Fibroblast of skin of right biceps (primary cell): ENCODE data around the gene HOXC11.

Experiments used
- DNase-seq: peaks from one replicate; pipeline ENCODE4 v3.0.0-alpha.2; 2013

The HOXC11 gene

DNA sequence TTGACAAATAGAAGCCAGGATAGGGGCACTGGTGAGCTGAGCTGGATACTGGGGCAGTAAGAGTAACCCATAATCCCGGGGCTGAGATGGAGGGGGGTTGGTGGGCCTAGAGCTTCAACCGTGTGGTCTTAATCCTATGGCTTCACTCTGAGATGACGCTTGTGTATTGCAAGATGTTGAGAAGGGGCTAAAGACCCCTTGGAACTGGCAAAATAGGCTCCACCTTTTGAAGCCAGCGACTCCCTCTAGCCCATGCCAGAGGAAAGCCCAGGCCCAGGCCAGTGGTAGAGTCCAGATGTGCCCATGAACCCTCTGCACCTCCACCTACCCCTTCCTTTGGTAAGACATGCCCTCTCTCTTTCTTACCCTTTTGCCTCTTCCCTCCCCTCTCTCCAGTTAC lies 13.6 kb upstream of the HOXC11 start:
- DNase-seq: no peak

DNA sequence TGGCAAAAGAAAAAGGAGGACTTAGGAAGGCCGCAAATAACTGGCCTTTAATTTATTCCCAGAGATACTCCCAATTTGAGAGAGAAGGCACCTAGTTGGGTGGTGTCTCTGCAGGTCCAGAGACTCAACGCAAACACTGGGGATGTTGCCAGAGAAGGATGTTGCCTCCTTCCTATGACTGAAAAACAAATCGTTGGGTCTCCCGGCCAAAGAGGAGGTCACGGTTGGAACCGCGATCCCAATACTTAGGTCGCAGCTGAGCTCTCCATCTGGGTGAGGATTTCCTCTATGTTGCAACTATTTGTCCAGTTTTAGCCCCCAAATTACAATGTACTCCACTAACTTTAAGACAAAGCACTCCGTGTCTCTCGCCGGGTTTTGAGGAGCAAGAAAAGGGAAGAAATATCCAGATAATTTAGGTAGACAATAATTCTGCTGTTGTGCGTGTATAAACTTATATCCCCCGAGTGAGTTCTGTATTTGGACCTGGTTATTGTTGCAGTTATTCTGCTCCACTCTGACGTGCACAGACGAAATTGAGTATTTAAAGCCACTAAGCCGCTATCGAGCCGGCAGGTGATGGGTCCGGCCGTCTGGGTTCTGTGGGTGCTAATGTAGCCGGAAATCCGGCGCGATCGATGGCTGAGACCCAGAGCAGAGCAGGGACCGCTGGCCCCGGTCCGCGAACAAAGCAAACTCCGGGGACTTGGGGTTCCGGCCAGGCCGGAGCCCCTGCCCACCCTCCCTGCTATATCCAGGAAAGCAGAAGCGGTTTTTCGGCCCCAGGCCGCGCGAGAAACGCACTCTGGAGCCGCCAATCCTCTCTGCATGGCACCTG lies 12.5 kb upstream of the HOXC11 start:
- DNase-seq: no peak

DNA sequence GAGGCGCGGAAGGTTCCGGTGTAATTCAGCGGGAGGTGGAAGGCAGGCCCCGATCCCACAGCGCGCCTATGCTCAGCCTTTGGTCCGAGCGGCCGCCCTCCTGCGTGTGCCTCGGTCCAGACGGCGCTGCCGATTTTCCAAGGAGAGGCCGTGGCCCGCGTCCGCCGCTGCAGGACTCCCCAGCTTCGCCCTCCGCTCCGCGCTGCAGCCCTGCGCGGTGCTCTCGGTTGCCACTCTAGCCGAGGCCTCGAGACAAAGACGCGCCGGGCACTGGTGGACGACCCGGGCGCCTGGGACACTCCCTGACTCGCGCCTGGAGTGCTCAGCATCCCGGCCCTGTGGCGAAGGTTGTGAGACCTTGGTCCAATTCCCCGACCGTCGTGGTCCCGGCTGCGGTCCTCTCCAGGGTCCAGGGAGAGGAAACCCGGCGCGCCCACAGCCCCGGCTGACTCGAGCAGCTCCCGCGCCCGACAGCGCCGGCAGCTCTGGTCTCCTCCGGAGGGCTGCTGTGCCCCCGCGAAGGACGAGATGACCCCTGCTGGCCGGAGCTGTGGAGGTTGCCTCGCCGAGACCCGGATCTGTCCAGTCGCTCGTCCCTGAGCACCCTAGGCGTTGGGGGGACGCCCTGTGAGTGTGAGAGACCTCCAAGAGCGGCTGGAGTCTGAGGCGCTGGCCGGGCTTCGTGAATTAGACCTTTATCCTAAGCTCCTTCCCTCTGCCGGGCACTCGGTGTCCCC lies 11.7 kb upstream of the HOXC11 start:
- no peak for DNase-seq

DNA sequence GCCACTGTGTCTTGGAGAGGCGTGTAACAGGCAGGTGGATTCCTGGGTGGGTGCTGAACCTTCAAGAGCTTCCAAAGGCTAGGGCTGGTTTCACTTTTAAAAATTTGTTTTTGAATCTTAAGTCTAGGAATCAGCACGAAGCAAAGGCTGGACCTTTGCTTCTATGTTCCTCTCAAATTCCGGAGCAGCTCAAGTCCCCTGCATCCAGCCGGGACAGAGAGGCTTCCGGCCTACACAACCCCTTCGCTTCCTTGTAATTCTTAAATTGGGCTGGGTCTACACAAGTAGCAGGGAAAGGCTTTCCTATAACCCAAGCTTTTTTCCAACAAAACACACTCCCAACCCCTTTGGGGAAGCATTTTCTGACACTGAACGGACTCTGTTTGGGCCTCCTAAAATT lies 9.9 kb upstream of the HOXC11 start:
- DNase-seq: no peak

DNA sequence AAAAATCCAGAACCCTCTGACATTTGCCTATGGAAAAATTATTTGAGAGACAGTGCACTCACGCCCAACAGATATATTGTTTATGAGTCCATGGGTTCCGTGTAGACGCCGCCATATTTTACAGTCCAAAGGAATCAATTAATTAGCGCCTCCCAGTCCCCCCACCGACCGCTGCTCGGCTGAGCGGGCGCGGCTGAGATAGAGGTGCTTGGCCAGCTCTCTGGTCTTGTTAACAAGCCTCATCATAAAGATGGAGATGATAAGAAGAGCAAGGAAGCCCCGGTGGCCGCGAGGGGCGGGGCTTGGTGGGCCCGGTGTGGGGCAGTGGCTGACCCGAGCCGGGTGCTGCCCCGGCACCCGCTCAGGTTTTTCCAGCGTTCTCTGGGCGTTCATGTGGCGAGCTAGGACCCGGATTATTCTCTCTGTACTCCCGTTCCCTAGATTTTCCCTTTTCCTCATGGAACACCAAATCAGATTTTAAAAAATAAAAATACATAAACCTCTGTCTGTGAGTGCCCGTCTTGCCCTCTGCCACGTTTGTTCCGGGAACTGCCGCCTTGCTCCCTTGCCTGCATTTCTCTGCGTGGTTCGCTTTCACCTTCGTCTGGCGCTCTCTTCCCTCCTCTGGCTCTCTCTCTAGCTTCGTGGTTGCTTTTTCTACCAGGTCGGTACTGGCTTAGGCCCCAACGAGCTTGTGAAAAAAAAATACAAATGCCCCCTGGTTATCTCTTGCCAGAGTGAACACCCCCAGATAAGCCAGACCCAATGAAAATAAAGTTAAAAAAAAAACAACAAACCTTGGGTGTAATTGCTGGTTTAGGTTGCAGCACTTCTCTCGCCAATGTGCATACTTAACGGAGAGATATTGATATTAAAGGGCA lies 9.3 kb upstream of the HOXC11 start:
- DNase-seq: no peak

DNA sequence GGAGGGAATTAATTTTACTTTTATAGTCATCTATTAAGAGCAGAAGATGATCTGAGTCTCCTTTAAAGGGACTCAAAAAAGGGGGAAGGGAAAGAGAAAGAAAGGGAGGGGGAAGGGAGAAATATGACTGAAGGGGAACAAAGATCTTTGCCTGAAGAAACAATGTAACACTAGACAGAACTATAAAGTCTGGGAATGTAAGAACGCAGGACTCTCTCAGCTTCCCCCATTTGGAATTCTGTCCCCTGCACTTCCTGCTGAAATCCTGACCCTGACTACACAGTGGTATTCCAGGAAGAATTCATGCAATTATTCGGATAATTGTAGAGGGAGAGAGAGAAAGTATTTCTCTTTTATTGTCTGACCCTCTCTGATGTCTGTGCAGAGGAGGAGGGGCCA lies 8.6 kb upstream of the HOXC11 start:
- no peak for DNase-seq

DNA sequence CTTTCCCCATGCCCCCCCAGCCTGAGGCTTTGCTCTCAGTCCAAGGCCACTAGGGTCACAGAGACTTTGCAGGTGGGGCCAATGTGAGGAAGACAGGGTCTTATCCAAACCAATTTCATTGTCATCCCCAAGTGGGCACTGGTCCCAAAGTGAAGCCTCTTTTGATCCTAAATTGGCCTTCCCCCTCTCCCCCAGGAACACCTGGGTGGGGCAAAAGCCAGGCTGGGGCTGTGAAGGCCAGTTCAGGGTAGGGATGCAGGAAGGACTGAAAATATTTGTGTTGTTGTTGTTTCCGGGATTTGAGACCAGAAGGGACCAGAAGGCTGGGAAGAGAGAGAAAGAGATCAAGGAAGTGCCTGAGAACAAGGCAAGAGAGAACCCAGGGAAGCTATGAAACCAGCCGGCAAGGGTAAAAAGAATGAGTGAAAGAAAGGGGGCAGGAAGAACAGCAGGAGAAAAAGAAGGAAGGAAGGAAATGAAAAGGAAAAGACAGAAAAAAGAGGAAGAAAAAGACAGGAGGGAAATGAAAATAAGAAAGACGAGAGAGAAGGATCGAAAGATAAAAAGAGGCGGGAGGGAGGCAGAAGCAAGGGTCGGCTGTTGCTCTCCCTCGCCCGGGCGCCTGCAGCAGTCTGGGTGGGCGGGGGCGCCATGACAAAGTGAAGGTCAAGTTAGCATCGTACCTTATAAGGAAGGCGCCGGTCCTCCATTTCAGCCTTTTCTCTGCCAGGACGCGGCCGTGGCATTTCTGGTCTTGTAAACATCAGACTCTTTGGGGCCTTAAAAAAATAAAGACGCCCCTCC lies 7.4 kb upstream of the HOXC11 start:
- DNase-seq: no peak

DNA sequence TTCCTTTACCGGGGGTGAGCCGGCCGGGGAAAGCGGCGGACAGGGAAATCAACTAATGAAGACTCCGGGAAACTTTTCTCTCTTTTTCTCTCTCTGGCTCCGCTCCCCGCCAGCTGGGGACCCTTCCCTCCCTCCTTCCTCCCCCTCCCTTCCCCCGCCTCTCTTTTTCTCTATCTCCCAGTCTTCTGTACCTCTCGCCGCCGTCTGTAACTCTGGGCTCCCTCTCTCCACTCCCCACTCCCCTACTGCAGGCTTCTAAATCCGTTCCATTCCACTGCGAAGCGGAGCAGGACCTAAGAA lies 6.9 kb upstream of the HOXC11 start:
- no peak for DNase-seq

DNA sequence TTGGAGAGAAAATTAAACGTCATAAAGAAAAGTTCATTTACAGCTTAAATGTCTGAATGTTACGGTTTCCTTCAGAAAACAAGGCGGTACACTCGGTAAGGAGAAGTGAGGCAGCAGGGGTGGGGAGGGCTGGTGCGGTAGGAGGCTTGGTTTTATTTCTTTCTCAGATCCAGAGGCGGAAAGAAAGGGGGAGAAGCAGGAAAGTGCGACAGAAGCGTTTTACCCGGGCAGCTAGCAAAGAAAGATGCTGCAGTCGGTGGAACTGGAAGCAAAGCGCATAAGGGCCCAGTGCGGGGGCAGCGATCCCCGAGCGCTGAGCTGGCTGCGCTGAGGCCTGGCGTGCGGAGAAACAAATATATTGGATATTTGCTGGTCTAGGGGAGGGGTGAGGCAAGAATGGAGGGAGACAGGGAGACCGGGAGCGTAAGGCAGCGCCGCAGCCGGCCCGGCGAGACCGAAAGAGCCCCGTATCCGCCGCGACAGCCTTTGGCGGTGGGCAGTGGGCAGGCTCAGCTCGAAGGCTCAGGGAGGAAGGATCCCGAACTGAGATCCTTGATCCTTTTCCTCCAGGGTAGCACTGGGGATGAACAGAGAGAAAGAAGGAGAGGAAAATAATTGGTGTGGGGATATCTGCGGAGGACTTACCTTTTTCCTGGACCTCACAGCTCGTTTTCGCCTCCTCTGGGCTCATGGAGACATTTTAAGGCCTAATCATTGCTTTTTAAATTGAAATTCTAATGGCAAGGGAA lies 6.4 kb upstream of the HOXC11 start:
- DNase-seq: no peak

DNA sequence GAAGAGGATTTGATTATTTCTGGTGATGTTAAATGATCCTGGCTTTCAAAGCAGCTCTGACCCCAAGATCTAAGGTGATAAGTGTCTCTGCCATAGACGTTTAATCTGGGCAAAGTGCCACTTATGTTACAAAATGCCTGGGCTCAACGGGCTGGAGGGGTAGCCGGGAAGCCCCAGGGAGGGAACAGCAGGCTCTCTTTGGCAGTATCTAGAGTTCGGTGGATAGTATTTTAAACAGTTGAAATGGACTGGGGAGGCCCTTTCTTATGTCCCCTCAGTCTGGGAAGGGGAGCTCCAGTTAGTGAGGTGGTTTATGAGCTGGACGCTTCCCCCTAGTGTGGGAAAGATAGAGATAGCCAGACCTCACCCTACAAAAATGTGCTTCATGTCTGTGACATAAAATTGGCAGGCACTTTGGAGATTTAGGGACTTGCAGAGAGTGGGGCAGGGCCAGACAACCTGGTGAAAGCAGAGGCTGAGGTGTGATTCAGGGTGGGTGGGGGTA lies 5.5 kb upstream of the HOXC11 start:
- no peak for DNase-seq

DNA sequence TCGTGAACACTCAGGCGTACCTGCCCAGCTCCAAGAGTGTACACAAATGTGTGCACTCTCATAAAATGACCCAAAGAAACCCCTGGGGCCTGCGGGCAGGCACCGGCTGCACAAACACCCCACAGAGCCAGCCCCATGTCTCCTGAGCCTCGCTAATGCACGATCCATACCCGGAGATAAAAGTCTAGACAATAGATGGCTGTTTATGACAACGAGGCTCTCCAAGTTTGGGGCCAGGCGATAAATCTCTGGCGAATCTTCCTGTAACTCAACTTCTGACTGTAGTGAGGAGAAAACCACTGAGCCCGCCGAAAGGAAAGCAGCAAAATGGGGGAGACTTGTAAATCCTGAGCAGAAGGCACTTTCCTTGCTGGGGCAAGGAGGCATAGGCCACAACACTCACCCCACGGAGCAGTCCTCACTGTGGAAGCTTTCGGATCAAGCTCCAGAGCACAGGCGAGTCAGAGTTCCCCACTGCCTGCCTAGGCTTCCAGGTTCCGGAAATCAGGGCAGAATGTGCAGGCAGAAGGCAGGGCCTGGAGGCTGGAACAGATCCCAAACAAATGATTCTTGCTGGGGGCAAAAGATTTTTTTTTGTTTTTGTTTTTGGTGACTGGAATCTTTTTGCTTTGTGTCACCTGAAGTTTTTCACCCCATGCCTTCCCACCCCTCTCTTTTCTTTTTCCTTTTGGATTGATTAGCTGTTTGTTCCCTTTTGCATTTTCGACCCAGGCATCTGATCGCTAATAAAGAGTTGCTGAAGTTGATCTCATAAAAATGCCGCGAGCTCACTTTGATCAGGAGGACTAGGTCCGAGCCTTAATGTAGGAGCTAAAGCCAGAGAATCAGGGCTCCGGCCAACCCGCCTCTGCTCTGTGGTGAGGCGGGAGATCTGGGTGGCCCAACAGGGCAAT lies 4.5 kb upstream of the HOXC11 start:
- no peak for DNase-seq

DNA sequence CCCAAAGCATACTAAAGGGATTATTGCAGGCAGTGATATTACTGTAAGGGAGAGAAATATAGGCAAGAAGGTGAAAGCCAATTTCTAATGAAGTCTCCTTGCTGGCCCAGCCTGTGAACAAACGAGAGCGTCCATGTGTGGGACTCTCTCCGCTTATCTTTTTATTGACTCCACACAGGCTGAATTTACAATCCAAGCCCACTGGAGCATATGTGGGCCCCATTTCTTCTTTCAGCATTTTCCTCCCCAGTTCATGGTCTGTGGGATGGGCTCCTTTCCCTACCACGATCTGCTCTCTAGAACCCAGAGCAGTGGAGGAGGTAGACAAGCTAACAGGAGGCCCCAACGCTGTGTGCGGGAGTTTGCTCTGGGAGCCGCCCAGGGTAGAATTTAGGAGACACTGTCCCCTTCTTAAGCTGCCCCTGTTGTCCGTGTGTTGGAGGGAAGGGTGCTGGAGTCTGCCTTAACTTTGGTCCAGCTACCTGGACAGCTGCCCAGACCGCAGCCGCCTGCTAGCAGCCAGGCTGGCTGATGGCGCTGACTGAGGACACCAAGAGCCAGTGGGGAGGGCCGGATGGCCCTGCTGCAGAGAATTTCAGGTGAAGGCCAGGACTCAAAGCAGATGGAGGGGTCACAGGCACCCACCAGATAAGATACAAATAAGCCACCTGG lies 3.2 kb upstream of the HOXC11 start:
- no peak for DNase-seq

DNA sequence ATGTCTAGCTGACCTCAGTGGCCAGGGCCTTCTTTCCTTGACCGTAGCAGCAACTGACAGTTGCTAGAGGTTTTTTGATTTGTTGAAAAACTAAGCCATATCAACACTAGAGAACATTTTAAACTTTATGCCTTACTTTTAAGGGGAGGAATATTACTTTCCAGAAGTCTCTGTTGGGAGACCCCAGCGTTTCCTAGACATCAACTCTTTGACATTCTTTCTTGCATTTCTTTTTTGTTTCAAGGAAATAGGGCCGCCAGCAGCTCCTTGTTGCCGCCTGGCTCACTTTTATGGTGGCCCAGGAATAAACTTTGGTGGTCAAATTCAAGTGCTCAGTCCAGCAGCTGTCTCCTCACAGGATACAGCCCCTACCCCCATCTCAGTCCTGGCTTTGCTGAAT lies 2.5 kb upstream of the HOXC11 start:
- DNase-seq: no peak

DNA sequence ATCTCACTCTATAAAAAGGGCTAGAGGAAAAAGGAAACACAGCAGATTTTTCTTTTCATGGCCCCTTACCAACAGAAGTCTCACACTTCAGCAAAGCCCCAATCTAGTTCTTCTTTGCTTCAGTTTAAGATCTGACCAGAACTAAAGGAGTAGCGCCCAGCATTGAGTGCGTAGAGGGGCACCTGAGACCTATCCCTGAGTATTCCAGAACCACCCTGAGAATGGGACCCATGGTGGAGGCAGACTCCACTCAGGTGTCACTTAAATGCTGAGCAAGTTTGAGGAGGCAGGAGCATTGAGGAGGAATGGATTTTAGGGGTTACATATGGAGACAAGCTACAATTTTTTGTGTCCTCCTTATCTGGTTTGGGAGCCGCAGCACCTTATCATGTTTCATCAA lies 1.8 kb upstream of the HOXC11 start:
- no peak for DNase-seq

DNA sequence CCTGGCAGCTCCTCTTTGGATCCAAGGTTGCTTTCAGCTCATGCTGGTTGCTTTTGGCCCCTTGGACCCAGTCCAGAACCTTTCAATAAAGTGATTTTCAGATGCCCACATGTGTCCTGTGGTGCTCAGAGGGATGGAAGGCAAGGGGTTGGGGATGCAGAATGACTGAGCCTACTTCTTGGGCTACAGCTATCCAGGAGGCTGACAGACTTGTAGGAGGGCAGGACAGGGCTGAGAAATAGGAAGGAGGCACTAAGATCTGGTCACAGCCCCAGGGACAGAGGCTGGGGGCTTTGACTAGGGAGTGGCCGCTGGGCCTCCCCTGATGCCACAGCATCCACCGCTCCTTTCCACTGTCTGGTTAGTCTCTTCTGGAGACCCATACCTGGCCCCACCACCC lies 1.2 kb upstream of the HOXC11 start:
- DNase-seq: no peak

DNA sequence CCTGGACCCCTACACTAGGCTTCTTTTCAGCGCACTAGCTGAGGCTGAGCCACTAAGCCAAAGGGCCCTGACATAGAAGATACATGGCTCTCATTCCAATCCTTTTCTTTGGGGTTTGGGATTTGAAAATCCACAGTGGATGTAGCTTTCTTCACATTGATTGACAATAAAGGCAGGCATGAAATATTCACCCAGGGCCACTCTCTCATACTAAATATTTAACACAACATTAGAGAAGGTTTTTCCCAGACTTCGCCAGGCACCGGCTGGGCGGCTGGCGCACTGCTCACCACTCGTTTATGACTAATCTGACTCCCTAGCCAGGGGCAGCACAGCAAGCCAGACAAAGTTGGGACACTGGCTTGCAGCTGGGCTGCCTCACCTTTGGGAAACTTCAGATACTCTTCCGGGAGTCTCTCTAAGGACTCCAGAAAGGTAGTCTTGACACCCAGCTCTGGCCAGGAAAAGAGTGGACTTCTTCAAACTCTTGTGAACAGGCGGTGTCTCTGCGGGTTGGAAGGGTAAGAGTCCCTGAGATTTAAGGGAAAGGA lies 699 bp upstream of the HOXC11 start:
- no peak for DNase-seq

DNA sequence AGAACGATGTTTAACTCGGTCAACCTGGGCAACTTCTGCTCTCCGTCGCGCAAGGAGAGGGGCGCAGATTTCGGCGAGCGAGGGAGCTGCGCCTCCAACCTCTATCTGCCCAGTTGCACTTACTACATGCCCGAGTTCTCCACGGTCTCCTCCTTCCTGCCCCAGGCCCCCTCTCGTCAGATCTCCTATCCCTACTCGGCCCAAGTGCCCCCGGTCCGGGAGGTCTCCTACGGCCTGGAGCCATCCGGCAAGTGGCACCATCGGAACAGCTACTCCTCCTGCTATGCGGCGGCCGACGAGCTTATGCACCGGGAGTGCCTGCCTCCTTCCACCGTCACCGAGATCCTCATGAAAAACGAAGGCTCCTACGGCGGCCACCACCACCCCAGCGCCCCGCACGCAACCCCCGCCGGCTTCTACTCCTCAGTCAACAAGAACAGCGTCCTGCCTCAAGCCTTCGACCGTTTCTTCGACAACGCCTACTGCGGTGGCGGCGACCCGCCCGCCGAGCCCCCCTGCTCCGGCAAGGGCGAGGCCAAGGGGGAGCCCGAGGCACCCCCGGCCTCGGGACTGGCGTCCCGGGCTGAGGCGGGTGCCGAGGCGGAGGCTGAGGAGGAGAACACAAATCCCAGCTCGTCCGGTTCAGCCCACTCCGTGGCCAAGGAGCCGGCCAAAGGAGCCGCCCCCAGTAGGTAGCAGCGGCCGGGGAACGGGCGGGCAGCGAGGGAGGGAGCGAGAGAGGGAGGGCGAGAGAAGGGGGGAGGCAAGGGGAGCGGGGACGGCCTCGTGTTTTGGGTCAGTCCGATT lies 513 bp downstream of the HOXC11 start:
- no peak for DNase-seq

DNA sequence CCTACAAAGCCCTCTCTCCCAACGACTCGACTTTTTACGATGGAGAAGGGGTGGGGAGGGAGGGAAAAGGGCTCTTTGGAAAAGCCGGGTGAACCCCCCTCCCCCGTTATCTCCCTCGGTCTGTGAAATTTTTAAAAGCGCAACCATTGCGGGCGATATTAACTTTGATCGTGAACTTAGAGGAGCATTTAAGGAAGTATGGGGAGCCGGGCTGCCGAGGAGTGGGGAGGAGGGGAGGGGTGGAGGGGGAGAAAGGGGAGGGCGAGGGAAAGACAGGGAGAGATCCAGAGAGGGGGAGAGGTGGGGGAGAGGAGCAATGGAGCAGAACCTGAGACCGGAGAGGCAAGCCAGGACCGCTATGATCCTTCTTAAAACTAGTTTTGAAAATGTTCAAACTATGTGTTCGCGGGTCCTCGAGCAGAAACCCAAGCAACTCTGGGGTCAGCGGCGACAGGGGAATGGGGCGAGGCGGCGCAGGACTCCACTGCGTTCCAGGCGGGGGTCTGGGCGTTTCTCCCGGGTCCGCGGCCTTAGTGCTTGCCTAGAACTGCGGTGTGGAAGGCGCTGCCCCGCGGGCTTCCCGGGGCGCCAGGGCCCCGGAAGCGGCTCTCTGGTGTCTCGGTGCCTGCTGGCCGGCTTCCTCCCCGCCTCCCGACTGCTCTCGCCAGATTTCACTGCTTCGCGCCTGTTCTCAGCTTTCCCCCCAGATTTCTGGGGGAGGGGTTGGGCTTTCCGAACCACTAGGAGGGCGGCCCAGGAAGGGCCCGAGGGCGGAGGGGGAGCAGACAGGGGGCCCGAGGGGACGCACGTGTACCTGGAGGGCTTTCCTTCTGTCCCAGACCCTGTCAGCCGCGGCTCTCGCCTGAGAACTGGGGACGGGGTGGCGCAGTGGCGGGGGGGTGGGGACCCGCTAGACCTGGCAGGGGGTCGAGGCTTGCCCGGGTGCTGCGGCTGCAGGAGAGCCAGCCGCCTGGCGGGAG lies 1.4 kb downstream of the HOXC11 start, which contains the start of gene HOTAIR:
HOTAIR (minus strand) TSS at position 871 of the 980 bp plus-strand sequence.
- no peak for DNase-seq
